ENCODE results near the gene SMKR1. TPM values are rescaled to one million over a fixed set of nuclear protein-coding genes. Genes with fewer than 3 reads are reported as not detected.

Gene SMKR1
- total RNA-seq, 1 donor from 2014 or later: 0.56 TPM

DNA sequence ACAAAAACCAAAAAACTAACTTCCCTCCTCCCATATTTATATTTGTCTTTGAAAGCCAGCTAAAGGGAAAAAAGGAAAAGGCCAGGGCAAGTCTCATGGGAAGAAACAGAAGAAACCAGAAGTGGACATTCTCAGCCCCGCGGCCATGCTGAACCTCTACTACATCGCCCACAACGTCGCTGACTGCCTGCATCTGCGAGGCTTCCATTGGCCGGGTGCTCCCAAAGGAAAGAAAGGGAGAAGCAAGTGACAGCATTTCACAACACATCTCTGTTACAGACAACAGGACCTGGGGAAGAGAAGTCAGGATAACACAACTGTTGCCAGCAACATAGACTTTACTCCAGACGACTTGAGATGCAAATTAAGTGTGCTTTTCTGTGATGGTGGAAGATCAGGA lies 9.9 kb downstream of the SMKR1 start:
- no peak for DNase-seq (ENCODE audit: low spot score)
- Histone ChIP-seq H2AFZ (replicated peaks) (peak overlapping the region; percentile 50), H3K4me2 (no peak overlapping the region), H3K79me2 (ENCODE audit: low read depth) (no peaks in the 10 kb centered on the region), H3K27me3 (no peaks in the 10 kb centered on the region), H3K4me3 (no peak overlapping the region), H3K27ac (no peak overlapping the region), H3K36me3 (no peaks in the 10 kb centered on the region), H3K9me3 (ENCODE audit: low read depth) (no peaks in the 10 kb centered on the region), H4K20me1 (ENCODE audit: low read depth) (no peaks in the 10 kb centered on the region), H3K9ac (no peak overlapping the region), H3K4me1 (no peaks in the 10 kb centered on the region), H3F3A (ENCODE audit: low read depth) (no peaks in the 10 kb centered on the region)
- Mint-ChIP-seq H3K4me1 (no peaks in the 10 kb centered on the region), H3K27me3 (ENCODE audit: insufficient read depth, low read depth) (peaks cover 11% of the 10 kb centered on the region), H3K36me3 (no peaks in the 10 kb centered on the region), H3K27ac (peak overlapping the region; percentile 21), H3K9me3 (no peaks in the 10 kb centered on the region), H3K4me3 (no peak overlapping the region)
- TF ChIP-seq EZH2phosphoT487 (IDR thresholded peaks at IDR 0.05): no peak
- TF ChIP-seq, protein P1, sequence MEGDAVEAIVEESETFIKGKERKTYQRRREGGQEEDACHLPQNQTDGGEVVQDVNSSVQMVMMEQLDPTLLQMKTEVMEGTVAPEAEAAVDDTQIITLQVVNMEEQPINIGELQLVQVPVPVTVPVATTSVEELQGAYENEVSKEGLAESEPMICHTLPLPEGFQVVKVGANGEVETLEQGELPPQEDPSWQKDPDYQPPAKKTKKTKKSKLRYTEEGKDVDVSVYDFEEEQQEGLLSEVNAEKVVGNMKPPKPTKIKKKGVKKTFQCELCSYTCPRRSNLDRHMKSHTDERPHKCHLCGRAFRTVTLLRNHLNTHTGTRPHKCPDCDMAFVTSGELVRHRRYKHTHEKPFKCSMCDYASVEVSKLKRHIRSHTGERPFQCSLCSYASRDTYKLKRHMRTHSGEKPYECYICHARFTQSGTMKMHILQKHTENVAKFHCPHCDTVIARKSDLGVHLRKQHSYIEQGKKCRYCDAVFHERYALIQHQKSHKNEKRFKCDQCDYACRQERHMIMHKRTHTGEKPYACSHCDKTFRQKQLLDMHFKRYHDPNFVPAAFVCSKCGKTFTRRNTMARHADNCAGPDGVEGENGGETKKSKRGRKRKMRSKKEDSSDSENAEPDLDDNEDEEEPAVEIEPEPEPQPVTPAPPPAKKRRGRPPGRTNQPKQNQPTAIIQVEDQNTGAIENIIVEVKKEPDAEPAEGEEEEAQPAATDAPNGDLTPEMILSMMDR (IDR thresholded peaks at IDR 0.05): no peak

DNA sequence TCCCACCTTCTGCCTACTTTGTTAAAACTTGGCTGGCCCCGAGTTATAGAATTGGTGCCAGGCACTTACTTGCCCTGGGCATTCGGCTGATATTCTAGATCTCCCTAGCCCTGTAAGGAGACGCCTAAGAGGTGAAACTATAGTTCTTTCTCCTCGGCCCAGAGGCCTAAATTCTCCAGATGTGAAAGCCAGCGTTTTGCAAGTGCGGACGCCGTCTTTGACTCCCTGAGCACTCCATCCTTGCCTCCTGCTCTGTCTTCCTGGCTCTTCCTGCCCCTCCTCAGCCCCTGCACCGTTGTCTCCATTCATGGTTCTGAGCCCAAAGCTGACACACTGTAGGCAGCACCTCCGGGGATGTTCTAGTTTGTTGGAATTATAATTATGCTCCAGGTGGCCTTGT lies 11.2 kb downstream of the SMKR1 start:
- H3K4me1 Mint-ChIP-seq: no peaks in the 10 kb centered on the region
- no peaks in the 10 kb centered on the region for H3K9me3 ChIP-seq (ENCODE audit: low read depth)
- no peak overlapping the region for H3K27ac Mint-ChIP-seq
- H3K4me1 ChIP-seq: no peaks in the 10 kb centered on the region
- H3K36me3 ChIP-seq: no peaks in the 10 kb centered on the region
- no peak for TF ChIP-seq EZH2 (IDR thresholded peaks at IDR 0.05)
- TF ChIP-seq EZH2phosphoT487 (IDR thresholded peaks at IDR 0.05): no peak
- TF ChIP-seq, protein P1 (IDR thresholded peaks at IDR 0.05): no peak
- H3K4me3 ChIP-seq: no peak overlapping the region
- no peak for DNase-seq (ENCODE audit: low spot score)
- H3K27ac ChIP-seq: no peak overlapping the region
- no peaks in the 10 kb centered on the region for H3K9me3 Mint-ChIP-seq
- H3K4me2 ChIP-seq: no peak overlapping the region
- peaks cover 8% of the 10 kb centered on the region for H3K27me3 Mint-ChIP-seq (ENCODE audit: insufficient read depth, low read depth)
- no peaks in the 10 kb centered on the region for H3F3A ChIP-seq (ENCODE audit: low read depth)
- H3K36me3 Mint-ChIP-seq: no peaks in the 10 kb centered on the region
- H3K9ac ChIP-seq: no peak overlapping the region
- H2AFZ ChIP-seq (replicated peaks): no peak overlapping the region
- no peaks in the 10 kb centered on the region for H3K27me3 ChIP-seq
- H3K4me3 Mint-ChIP-seq: no peak overlapping the region
- H3K79me2 ChIP-seq (ENCODE audit: low read depth): no peaks in the 10 kb centered on the region
- no peaks in the 10 kb centered on the region for H4K20me1 ChIP-seq (ENCODE audit: low read depth)

DNA sequence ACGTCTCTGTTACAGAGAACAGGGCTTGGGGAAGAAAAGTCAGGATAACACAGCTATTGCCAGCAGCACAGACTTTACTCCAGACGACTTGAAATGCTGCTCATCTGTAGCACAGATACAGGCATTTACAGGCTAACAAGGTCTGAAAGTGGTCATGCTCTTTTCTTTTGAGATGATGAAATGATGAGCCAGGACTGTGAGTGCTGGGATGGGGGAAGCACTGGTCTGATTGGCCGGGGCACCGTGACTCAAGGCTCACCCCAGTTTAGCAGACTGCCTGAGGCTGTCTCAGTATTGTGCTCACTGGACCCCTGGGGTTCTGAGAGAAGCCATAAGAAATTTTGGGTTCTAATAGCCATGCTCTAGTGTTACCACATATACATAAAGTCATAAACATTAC lies 12.4 kb downstream of the SMKR1 start:
- H3K9me3 Mint-ChIP-seq: no peaks in the 10 kb centered on the region
- no peaks in the 10 kb centered on the region for H3K79me2 ChIP-seq (ENCODE audit: low read depth)
- H3K9me3 ChIP-seq (ENCODE audit: low read depth): no peaks in the 10 kb centered on the region
- no peak overlapping the region for H3K4me3 Mint-ChIP-seq
- no peaks in the 10 kb centered on the region for H3K4me1 Mint-ChIP-seq
- H3K4me3 ChIP-seq: no peak overlapping the region
- H3K9ac ChIP-seq: no peak overlapping the region
- no peak for DNase-seq (ENCODE audit: low spot score)
- no peaks in the 10 kb centered on the region for H3F3A ChIP-seq (ENCODE audit: low read depth)
- peaks cover 8% of the 10 kb centered on the region for H3K27me3 Mint-ChIP-seq (ENCODE audit: insufficient read depth, low read depth)
- H3K4me1 ChIP-seq: no peaks in the 10 kb centered on the region
- no peaks in the 10 kb centered on the region for H3K36me3 Mint-ChIP-seq
- H2AFZ ChIP-seq (replicated peaks): no peak overlapping the region
- no peaks in the 10 kb centered on the region for H3K27me3 ChIP-seq
- no peaks in the 10 kb centered on the region for H3K36me3 ChIP-seq
- H3K27ac ChIP-seq: no peak overlapping the region
- no peak overlapping the region for H3K27ac Mint-ChIP-seq
- no peaks in the 10 kb centered on the region for H4K20me1 ChIP-seq (ENCODE audit: low read depth)
- TF ChIP-seq, protein P1 (IDR thresholded peaks at IDR 0.05): no peak
- no peak for TF ChIP-seq EZH2phosphoT487 (IDR thresholded peaks at IDR 0.05)
- TF ChIP-seq EZH2 (IDR thresholded peaks at IDR 0.05): no peak
- H3K4me2 ChIP-seq: no peak overlapping the region
